Common myeloid progenitor, CD34-positive (primary cell): ENCODE data around the gene CENPI.

Experiments
- CTCF ChIA-PET: fragments of 350-600 bp; sonication (Branson Sonifier 250); formaldehyde crosslinking; loops from one replicate; lab custom pipeline; 2021; ENCODE audit warnings: antibody characterized with exemption; lab: Charles Lee
- POLR2A ChIA-PET: fragments of 350-600 bp; sonication (Branson Sonifier 250); formaldehyde crosslinking; loops from one replicate; lab custom pipeline; 2021; ENCODE audit warnings: antibody characterized with exemption; lab: Charles Lee
- DNase-seq, 3 donors: peaks; one replicate each; pipeline versions ENCODE4 v3.0.0 to v3.0.0-alpha.2; 2013
- H3K27ac ChIP-seq, 2 experiments: 1 replicate in 1 of 2; 2 replicates in 1 of 2; pipeline ENCODE4 v1.7.0; 2013; ENCODE audit warnings: inconsistent platforms in 2 of 2, low read length in 2 of 2, mild to moderate bottlenecking in 2 of 2, low read depth in 1 of 2, moderate library complexity in 1 of 2; ENCODE audit not compliant: severe bottlenecking in 2 of 2, insufficient read depth in 1 of 2, poor library complexity in 1 of 2
- H3K27me3 ChIP-seq, 5 experiments: replicated peaks in 2 of 5; 1 replicate in 3 of 5; 2 replicates in 2 of 5; pipeline versions ENCODE4 v1.6.1 to v1.7.0; 2013; ENCODE audit warnings: low read length in 4 of 5, mild to moderate bottlenecking in 2 of 5, moderate library complexity in 2 of 5, inconsistent platforms in 1 of 5; ENCODE audit not compliant: insufficient read depth in 5 of 5, control insufficient read depth in 4 of 5
- H3K36me3 ChIP-seq, 4 experiments: 1 replicate in 2 of 4; 2 replicates in 2 of 4; pipeline versions ENCODE4 v1.6.1 to v1.7.0; 2013; ENCODE audit warnings: low read length in 3 of 4, control low read depth in 1 of 4, mild to moderate bottlenecking in 1 of 4; ENCODE audit not compliant: control insufficient read depth in 4 of 4, insufficient read depth in 4 of 4
- H3K4me1 ChIP-seq, 4 experiments: 1 replicate in 3 of 4; 2 replicates in 1 of 4; pipeline versions ENCODE4 v1.6.1 to v1.7.1; 2013; ENCODE audit warnings: low read length in 3 of 4, mild to moderate bottlenecking in 3 of 4, control low read depth in 1 of 4, inconsistent platforms in 1 of 4, moderate library complexity in 1 of 4; ENCODE audit not compliant: control insufficient read depth in 4 of 4, insufficient read depth in 4 of 4; ENCODE audit errors: control extremely low read depth in 1 of 4
- H3K4me3 ChIP-seq, 7 experiments: 1 replicate in 4 of 7; 2 replicates in 3 of 7; pipeline versions ENCODE4 v1.5.1 to v1.7.0; 2013; ENCODE audit warnings: mild to moderate bottlenecking in 7 of 7, low read length in 6 of 7, moderate library complexity in 6 of 7, inconsistent platforms in 2 of 7, low read depth in 2 of 7, control low read depth in 1 of 7; ENCODE audit not compliant: insufficient read depth in 4 of 7, control insufficient read depth in 1 of 7; ENCODE audit errors: extremely low read depth in 1 of 7
- H3K9me3 ChIP-seq, 5 experiments: 1 replicate in 4 of 5; 2 replicates in 1 of 5; pipeline versions ENCODE4 v1.6.1 to v1.7.1; 2013; ENCODE audit warnings: low read length in 4 of 5, mild to moderate bottlenecking in 2 of 5, inconsistent platforms in 1 of 5, low read depth in 1 of 5, moderate library complexity in 1 of 5; ENCODE audit not compliant: control insufficient read depth in 4 of 5, insufficient read depth in 2 of 5; ENCODE audit errors: control extremely low read depth in 1 of 5
- WGBS: methylation state at CpG from one replicate; pipeline ENCODE4 v1.1.5; 2013; ENCODE audit not compliant: insufficient coverage; 5-methylcytosine and 5-hydroxymethylcytosine counted together

CENPI gene

DNA sequence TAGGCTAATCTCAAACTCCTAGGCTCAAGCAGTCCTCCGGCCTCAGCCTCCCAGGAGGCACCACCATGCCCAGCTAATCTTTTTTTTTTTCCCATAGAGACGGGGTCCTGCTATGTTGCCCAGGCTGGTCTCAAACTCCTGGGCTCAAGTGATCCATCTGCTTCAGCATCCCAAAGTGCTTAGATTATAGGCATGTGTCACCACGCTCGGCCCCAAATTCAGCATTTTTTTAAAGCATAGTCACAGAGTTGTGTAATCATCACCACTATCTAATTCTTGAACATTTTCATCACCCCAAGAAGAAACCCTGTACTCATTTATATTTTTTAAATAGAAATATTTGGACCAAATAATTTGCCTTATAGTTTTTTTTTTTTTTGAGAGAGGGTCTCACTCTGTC is 10.3 kb downstream of the CENPI start:
- ChIA-PET POLR2A (no interaction called here), CTCF (no interaction called here)
- Histone ChIP-seq H3K27ac (no peak overlapping the region), H3K9me3 (no peaks in the 10 kb centered on the region), H3K4me3 (no peak overlapping the region), H3K36me3 (peaks cover 0 to 5% (median 2%) of the 10 kb centered on the region in 4 experiments), H3K27me3 (no peaks in the 10 kb centered on the region), H3K4me1 (no peaks in the 10 kb centered on the region)
- 94% methylated on average over 2 of the region's 4 CpGs for WGBS
- no peak for DNase-seq

DNA sequence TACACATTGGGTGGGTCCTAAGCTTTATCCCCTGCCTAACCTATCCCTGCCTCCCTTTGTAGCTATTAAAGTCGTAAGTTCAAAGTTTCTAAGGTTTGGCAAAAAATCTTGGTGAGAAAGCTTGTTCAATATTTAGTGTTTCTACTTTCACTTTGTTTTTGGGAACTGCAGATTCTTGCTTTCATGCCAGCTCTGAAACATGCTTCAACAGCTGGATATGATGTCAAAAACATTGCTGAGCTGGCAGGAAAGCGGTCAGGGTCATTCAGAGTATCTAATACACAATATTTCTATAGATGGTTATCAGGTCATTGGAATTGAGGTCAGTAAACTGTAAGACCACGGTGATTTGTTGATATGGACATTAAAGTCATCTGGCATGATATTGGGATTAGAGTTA is 19.7 kb downstream of the CENPI start:
- DNase-seq: no peak
- Histone ChIP-seq H3K4me1 (no peaks in the 10 kb centered on the region), H3K9me3 (no peaks in the 10 kb centered on the region), H3K36me3 (peaks cover 0 to 13% (median 4%) of the 10 kb centered on the region in 4 experiments), H3K4me3 (no peak overlapping the region), H3K27ac (no peak overlapping the region), H3K27me3 (no peaks in the 10 kb centered on the region)
- POLR2A ChIA-PET: no interaction called here
- CTCF ChIA-PET: no interaction called here
- 67% methylated on average over 1 of the region's 3 CpGs for WGBS

DNA sequence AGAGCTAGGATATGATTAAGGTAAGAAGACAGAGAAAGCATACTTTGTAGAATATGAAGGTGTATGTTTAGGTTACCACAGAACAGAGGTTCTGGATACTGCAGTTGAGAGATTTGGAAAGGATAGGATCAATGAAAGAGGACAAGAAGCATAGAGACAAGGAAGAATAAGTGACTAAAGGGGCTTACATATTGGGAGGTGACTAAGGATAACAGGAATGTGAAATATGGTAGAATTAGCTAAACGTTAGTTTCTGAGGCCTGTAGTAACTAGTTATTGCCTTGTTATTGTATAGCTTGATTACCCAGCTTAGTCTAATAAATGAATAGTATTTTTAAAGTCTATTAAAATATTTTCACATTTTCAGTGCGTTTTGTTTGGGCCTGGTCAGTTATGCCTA is 38.2 kb downstream of the CENPI start:
- no peaks in the 10 kb centered on the region for H3K27me3 ChIP-seq
- ChIA-PET CTCF (no interaction called here), POLR2A (no interaction called here)
- H3K36me3 ChIP-seq: peaks cover 0 to 20% (median 2%) of the 10 kb centered on the region in 4 experiments
- H3K9me3 ChIP-seq: no peaks in the 10 kb centered on the region
- H3K4me1 ChIP-seq: no peaks in the 10 kb centered on the region
- no CpG with 5 or more reads among the region's 2 CpGs for WGBS
- no peak for DNase-seq
- no peak overlapping the region for H3K27ac ChIP-seq
- no peak overlapping the region for H3K4me3 ChIP-seq
